ENCODE data around the gene PATE4.
A peak's percentile ranks its signal among the peaks of the same experiment; 100 is the strongest.

PATE4 gene

DNA sequence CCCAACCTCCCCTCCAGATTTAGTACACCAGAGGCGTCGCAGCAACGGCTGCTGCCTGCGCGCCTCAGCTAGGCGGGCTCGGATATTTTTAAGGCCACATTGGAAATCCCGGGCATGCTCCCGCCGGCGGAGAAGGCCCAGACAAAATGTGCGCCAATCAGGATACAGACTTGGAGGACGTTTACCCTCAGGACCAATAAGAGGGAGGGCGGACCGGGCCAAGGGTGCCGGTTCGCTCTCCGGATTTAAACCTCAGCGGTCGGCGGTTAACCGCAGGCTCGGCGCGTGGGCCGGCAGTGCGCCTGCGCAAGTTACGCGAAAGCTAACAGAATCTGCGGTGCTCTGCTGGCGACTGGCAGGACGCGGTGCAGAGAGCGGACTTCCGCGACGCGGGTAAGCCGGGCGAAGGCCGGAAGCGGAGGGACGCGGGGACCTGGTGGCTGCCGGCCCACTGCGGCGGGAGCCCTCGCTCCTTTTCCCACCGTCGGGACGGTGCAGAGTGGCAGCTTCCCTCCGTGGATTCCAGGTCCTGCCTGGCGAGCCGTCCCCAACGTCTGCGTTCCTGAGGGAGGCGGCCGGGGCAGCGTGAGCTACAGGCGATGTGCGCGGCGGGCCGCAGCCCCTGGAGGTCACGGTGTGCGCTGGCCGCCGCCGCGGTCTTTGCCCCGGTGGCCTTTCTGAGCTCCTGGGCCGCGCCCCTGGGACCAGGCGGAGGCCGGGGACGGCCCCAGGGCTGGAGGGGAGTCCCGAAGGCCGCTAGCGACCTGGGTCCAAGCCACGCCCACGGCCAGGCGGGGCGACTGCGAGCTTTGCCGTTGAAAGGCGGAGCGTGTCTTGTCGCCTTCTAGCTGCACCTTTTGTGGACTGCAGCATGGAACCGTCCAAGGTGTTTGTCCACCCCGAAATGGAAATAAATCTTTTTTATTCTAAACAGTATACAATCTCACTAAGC, 54.5 kb downstream of the PATE4 start, which contains the start of gene HYLS1:
Gene HYLS1, plus strand, starts transcription at position 296 of the 952 bp plus-strand sequence. CDS start 11,701 bp downstream, outside the sequence.
- peak; percentile 92 for DNase-seq

Measured in effector CD8-positive, alpha-beta T cell (primary cell).